22Rv1 (cell line): ENCODE measurements around the gene C10orf120.

Experiments used
- H3K27ac ChIP-seq: fragments of 450-650 bp; 2 replicates; pipeline ENCODE4 v1.5.1; 2017
- ZFX ChIP-seq: fragments of 450-650 bp; IDR thresholded peaks from 2 replicates; pipeline ENCODE4 v1.6.1; 2017; ENCODE audit warnings: antibody characterized with exemption, borderline replicate concordance
- TF ChIP-seq, protein P1 (sequence below): fragments of 450-650 bp; IDR thresholded peaks from 2 replicates; pipeline ENCODE4 v1.5.1; 2017; ENCODE audit warnings: mild to moderate bottlenecking

Gene C10orf120

DNA sequence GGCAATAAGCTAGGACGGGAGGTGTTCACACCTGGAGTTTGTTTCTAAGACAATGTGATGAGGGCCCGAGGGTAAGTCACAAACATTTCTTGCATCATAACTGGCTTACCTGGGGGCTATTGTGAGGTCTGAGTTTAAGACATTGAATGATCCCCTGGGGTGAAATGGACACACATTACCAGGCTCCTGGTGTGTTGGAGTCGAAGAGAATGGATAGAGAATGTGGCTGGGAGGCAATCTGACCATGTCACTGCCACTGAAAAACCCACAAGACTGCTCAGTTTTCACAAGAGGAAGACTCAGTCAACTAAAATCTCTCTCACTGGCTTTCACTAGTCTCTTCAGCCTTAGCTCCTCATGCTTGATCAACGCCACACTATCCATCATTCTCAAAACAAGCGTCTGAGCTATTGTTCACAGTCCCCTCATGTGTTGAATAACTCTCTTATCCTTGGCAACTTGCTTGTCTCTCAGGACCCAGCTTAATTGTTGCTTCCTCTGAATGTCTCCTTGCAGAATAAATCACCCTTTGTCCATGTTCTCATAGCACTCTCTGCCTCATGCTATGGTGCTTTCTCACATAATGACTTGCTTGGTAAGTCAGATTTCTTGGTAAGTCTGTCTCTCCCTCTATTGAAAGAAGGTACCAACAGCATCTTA, at the start of gene C10orf120:
Gene C10orf120, minus strand, starts transcription at position 51 of the 660 bp plus-strand sequence. CDS start 56 bp downstream, outside the sequence.
- H3K27ac ChIP-seq, result no peak within 1 kb of the TSS
- TF ChIP-seq ZFX, result no peak
- TF ChIP-seq, protein P1, sequence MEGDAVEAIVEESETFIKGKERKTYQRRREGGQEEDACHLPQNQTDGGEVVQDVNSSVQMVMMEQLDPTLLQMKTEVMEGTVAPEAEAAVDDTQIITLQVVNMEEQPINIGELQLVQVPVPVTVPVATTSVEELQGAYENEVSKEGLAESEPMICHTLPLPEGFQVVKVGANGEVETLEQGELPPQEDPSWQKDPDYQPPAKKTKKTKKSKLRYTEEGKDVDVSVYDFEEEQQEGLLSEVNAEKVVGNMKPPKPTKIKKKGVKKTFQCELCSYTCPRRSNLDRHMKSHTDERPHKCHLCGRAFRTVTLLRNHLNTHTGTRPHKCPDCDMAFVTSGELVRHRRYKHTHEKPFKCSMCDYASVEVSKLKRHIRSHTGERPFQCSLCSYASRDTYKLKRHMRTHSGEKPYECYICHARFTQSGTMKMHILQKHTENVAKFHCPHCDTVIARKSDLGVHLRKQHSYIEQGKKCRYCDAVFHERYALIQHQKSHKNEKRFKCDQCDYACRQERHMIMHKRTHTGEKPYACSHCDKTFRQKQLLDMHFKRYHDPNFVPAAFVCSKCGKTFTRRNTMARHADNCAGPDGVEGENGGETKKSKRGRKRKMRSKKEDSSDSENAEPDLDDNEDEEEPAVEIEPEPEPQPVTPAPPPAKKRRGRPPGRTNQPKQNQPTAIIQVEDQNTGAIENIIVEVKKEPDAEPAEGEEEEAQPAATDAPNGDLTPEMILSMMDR, result no peak

GRCh38 chr10:122748496-122748895, 48.9 kb upstream of the C10orf120 start:
- no peak overlapping the region for H3K27ac ChIP-seq
- no peak for TF ChIP-seq ZFX
- TF ChIP-seq, protein P1, result no peak

DNA sequence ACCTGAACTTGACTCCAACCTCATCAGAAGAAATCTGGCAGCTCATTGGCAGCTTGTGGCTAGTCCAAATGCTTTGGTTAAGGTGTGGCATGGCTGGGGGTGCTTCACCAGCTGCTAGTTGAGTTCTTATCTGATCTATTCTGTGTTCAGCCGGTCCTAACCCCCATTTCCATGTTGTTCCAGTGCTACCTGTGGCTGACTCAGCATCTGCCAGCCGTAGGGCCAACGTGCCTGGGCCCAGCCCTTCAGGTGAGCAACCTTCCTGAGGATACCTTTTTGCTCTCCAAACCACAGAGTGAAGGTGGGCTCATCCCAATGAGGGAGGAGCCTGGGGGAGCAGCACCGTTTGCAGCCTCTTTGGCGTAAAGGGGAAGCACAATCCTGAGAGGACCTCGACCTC, 46.8 kb upstream of the C10orf120 start:
- H3K27ac ChIP-seq, result no peak overlapping the region
- TF ChIP-seq, protein P1, result no peak
- no peak for TF ChIP-seq ZFX

DNA sequence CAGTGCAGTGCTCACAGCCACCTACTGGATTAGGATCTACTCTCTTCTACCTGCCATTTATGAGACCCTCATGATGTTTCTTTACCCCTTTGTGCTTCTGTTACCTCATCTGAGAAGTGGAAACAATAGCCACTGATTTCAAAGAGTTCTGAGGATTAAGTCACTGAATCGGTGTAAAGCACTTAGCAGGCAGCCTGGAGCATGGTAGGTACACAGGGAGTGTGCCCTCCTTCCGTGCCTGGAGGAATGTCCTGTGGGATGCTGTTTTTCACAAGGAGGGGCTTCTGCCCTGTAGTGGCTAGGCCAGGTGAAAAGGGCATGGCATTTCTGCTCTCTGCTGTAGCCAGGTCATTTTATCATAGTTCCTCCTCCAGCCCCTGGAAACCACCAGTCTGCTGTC, 44.6 kb upstream of the C10orf120 start:
- TF ChIP-seq ZFX, result no peak
- TF ChIP-seq, protein P1, result no peak

DNA sequence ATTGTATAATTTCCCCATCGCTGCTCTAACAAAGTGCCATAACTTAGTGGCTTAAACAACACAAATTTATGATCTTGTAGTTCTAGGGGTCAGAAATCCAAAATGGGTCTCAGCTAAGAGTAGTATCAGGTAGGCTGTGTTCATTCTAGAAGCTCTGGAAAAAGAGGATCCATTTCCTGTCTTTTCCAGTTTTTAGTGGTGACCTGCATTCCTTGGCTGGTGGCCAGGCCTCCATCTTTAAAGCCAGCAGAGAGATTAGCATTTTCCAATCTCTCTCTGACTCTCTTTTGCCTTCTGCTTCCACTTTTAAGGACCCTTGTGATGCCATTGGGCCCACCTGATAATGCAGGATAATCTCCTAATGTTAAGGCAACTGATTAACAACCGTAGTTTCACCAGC, 41.0 kb upstream of the C10orf120 start:
- no peak overlapping the region for H3K27ac ChIP-seq
- TF ChIP-seq ZFX, result no peak
- TF ChIP-seq, protein P1, result no peak

More for the DNA sequence above, 44.6 kb upstream of the C10orf120 start:
- H3K27ac ChIP-seq, result no peak overlapping the region

DNA sequence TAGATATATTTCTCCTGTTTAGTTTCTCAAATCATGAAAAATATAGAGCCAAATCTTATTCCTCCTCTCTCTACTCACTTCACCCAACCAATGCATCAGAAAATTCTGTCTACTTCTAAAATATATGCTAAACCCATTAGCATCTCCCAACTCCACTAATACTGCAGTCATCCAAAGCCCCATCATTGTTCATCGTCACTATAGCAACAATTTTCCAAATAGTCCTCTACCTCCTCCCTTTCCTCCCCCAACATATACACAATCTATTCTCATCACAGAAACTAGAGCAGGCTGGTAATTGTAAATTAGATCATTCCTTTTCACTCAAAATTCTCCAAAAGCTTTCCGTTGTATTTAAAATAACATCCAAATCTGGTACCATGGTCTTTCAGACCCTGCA, 38.4 kb upstream of the C10orf120 start:
- H3K27ac ChIP-seq, result no peak overlapping the region
- no peak for TF ChIP-seq ZFX
- TF ChIP-seq, protein P1, result no peak

DNA sequence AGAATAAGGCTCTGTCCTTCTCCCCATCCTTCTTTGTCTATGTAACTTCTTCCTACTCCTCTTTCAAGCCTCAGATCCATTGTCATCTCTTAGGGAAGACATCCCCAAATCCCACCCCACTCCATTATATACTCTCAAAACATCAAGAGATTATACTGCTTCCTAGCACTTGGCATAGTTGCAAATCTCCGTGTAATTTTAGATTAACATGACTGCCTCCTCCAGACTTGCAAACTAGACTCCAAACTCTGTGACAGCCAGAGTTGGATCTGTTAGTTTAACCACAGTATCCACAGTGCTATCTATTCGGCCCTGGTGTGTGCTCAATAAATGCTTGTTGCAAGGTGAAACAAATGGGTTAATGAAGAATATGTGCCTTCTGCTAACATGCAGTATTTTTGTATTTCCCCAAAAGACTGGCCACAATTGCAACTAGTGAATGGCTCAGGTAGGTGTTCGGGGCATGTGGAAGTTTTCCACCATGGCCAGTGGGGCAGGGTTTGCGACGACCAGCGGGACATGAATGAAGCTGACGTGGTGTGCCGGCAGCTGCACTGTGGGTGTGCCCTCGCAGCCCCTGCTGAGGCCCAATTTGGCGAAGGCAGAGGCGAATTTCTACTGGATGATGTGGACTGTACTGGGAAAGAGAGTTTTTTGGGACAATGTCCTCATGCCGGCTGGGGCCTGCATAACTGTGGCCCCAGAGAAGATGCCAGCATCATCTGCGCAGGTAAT, 34.5 kb upstream of the C10orf120 start:
- no peak overlapping the region for H3K27ac ChIP-seq
- no peak for TF ChIP-seq ZFX
- TF ChIP-seq, protein P1, result no peak
